Measurements from ENCODE around the gene IQCK.

GRCh38 chr16:19760356-19761060 lies 42.4 kb downstream of the IQCK start:
- no peak for TF ChIP-seq EZH2phosphoT487 (IDR thresholded peaks at IDR 0.05; ENCODE audit: low read depth)
- TF ChIP-seq CTCF (IDR thresholded peaks at IDR 0.05; ENCODE audit: low read depth, low read length) = no peak
